ENCODE results near the gene PTPN4. TPM values are rescaled to one million over a fixed set of nuclear protein-coding genes. Genes with fewer than 3 reads are reported as not detected.

Gene PTPN4
- total RNA-seq, 1 experiment from 2014 or later = 42.2 TPM

DNA sequence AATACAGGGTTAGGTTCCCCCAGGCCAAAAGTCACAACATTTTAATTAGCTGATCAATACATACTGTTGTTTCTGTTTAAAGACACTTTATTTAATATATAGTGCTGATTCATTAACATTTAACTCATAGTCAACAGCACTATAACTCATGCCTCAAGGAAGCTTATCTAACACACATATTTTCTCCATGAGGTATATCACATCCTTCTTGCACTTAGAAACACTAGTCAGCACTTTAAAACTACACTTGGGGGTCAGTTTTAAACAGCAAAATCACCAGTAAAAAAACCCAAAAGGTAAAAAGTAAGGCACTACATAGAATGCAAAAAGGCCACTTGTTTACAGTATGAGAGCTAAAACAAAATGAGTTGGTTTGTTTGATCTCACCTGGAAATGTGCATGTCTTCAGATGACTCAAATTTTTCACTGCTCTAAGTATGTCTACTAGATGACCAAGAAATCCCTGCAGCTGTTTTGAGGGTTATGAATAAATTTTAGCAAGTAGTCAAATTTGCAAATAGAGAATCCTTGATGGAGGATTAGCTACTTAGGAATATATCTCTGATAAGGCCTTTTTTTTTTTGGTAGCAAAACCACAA lies 199.0 kb downstream of the PTPN4 start:
- no peak overlapping the region for H3K4me3 ChIP-seq (ENCODE audit: low read depth, low read length, poor library complexity, severe bottlenecking)
- peaks cover 10% of the 10 kb centered on the region for H3K9me3 ChIP-seq (ENCODE audit: low read depth, low read length, poor library complexity, severe bottlenecking)
- no peak for DNase-seq (ENCODE audit: low spot score)
- intact Hi-C loops (cut with micrococcal nuclease; ENCODE audit: unreplicated experiment) = no loop called here
- H3K27me3 ChIP-seq (replicated peaks; ENCODE audit: insufficient read depth, low read depth, low read length, poor library complexity) = no peaks in the 10 kb centered on the region
- POLR2A ChIA-PET (ENCODE audit: low non-redundant PET) = no interaction called here
- H3K36me3 ChIP-seq (ENCODE audit: insufficient read depth, low read length, poor library complexity, severe bottlenecking) = peaks cover 34% of the 10 kb centered on the region
- no peak overlapping the region for H3K27ac ChIP-seq (ENCODE audit: low read depth, low read length, poor library complexity, severe bottlenecking)
- no peak for TF ChIP-seq EZH2 (IDR thresholded peaks at IDR 0.05; ENCODE audit: borderline replicate concordance, low read depth, low read length, poor library complexity, severe bottlenecking)
- TF ChIP-seq, protein P1, sequence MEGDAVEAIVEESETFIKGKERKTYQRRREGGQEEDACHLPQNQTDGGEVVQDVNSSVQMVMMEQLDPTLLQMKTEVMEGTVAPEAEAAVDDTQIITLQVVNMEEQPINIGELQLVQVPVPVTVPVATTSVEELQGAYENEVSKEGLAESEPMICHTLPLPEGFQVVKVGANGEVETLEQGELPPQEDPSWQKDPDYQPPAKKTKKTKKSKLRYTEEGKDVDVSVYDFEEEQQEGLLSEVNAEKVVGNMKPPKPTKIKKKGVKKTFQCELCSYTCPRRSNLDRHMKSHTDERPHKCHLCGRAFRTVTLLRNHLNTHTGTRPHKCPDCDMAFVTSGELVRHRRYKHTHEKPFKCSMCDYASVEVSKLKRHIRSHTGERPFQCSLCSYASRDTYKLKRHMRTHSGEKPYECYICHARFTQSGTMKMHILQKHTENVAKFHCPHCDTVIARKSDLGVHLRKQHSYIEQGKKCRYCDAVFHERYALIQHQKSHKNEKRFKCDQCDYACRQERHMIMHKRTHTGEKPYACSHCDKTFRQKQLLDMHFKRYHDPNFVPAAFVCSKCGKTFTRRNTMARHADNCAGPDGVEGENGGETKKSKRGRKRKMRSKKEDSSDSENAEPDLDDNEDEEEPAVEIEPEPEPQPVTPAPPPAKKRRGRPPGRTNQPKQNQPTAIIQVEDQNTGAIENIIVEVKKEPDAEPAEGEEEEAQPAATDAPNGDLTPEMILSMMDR (conservative IDR thresholded peaks at IDR 0.05; ENCODE audit: low read depth, low read length) = no peak
- CTCF ChIA-PET = no interaction called here
- no TSS peak for BruUV-seq (replicated peaks)
- no peaks in the 10 kb centered on the region for H3K4me1 ChIP-seq (ENCODE audit: insufficient read depth, low read length, poor library complexity, severe bottlenecking)

DNA sequence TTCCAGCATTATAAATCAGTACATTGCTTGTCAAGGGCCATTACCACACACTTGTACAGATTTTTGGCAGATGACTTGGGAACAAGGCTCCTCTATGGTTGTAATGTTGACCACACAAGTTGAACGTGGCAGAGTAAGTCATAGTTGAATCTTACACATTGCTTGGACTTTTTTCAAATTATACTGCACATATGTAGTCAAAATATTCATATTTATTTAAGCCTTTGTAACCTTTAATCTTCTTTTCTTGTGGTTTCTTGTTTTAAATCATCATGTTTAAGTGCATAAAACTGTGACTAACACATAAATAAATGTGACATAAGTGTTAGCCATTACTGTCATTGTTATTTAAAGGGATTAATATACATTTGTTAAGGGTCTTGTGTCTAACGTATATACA lies 201.1 kb downstream of the PTPN4 start:
- Histone ChIP-seq H3K27me3 (replicated peaks; ENCODE audit: insufficient read depth, low read depth, low read length, poor library complexity) (no peaks in the 10 kb centered on the region), H3K27ac (ENCODE audit: low read depth, low read length, poor library complexity, severe bottlenecking) (no peak overlapping the region), H3K4me3 (ENCODE audit: low read depth, low read length, poor library complexity, severe bottlenecking) (no peak overlapping the region), H3K9me3 (ENCODE audit: low read depth, low read length, poor library complexity, severe bottlenecking) (peaks cover 10% of the 10 kb centered on the region), H3K36me3 (ENCODE audit: insufficient read depth, low read length, poor library complexity, severe bottlenecking) (peaks cover 34% of the 10 kb centered on the region), H3K4me1 (ENCODE audit: insufficient read depth, low read length, poor library complexity, severe bottlenecking) (no peaks in the 10 kb centered on the region)
- no TSS peak for BruUV-seq (replicated peaks)
- ChIA-PET POLR2A (ENCODE audit: low non-redundant PET) (no interaction called here), CTCF (no interaction called here)
- no peak for DNase-seq (ENCODE audit: low spot score)
- TF ChIP-seq EZH2 (IDR thresholded peaks at IDR 0.05; ENCODE audit: borderline replicate concordance, low read depth, low read length, poor library complexity, severe bottlenecking) = no peak
- TF ChIP-seq, protein P1 (conservative IDR thresholded peaks at IDR 0.05; ENCODE audit: low read depth, low read length) = no peak
- intact Hi-C loops (cut with micrococcal nuclease; ENCODE audit: unreplicated experiment) = no loop called here

DNA sequence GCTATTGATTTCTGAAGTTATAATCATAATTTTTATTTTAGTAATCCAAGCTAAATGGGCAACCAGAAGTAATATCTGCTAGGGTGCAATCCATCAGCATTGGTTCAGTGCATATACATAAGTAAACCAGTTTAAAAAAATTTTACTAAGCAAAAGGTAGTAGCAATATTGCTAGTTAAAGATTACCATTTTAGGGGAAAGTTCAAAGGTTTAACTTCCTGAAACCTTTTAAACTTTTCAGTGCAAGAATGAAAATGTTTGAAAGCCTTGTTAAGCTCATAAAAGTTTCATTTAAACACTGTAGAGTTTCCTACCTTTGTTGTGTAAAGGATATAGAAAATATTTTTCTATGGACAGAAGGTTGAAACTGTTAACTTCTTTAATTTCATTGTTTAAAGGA lies 222.2 kb downstream of the PTPN4 start:
- H3K36me3 ChIP-seq (ENCODE audit: insufficient read depth, low read length, poor library complexity, severe bottlenecking) = no peaks in the 10 kb centered on the region
- ChIA-PET POLR2A (ENCODE audit: low non-redundant PET) (no interaction called here), CTCF (interaction anchor here (0.5 kb wide), 1 partner anchor 316 kb away, joined by 4 read pairs; no protein-coding TSS in a partner anchor)
- TF ChIP-seq EZH2 (IDR thresholded peaks at IDR 0.05; ENCODE audit: borderline replicate concordance, low read depth, low read length, poor library complexity, severe bottlenecking) = no peak
- TF ChIP-seq, protein P1 (conservative IDR thresholded peaks at IDR 0.05; ENCODE audit: low read depth, low read length) = no peak
- intact Hi-C loops (cut with micrococcal nuclease; ENCODE audit: unreplicated experiment) = no loop called here
- no peaks in the 10 kb centered on the region for H3K27me3 ChIP-seq (replicated peaks; ENCODE audit: insufficient read depth, low read depth, low read length, poor library complexity)
- no peak for DNase-seq (ENCODE audit: low spot score)
- no peak overlapping the region for H3K27ac ChIP-seq (ENCODE audit: low read depth, low read length, poor library complexity, severe bottlenecking)
- no TSS peak for BruUV-seq (replicated peaks)
- no peak overlapping the region for H3K4me3 ChIP-seq (ENCODE audit: low read depth, low read length, poor library complexity, severe bottlenecking)
- no peaks in the 10 kb centered on the region for H3K9me3 ChIP-seq (ENCODE audit: low read depth, low read length, poor library complexity, severe bottlenecking)
- H3K4me1 ChIP-seq (ENCODE audit: insufficient read depth, low read length, poor library complexity, severe bottlenecking) = no peaks in the 10 kb centered on the region

Measured in A673 (cell line).